ENCODE measurements around the gene GOLGA8R. TPM values are rescaled to one million over a fixed set of nuclear protein-coding genes. Genes with fewer than 3 reads are reported as not detected.
A peak's percentile ranks its signal among the peaks of the same experiment; 100 is the strongest.
"Not testable (repeated sequence)": the region's sequence is repeated elsewhere in the genome, so short reads cannot be mapped to it uniquely, and the experiment has no call there.

The GOLGA8R gene
- total and polyA plus RNA-seq, 7 donors, result 0.30 to 1.8 (median 0.88) TPM

- ATAC-seq; H3K27ac ChIP-seq; H3K36me3 ChIP-seq (ENCODE audit: insufficient read depth in 1 of 2, low read depth in 1 of 2); H3K9me3 ChIP-seq; H3K4me3 ChIP-seq; H3K27me3 ChIP-seq (ENCODE audit: insufficient read depth in 3 of 3, low read length in 2 of 3); H3K4me1 ChIP-seq; intact Hi-C loops (cut with DNase I): not testable (repeated sequence)
- peak; percentile 22 to 66 for DNase-seq
- peak; percentile 17 for TF ChIP-seq CTCF (IDR thresholded peaks at IDR 0.05)
- WGBS, 3 donors, result 0% methylated on average over 1 to 2 of the region's 6 CpGs
Measured at GRCh38 chr15:30398988-30399387, 15.1 kb downstream of the GOLGA8R start.

- intact Hi-C loops (cut with DNase I); H3K36me3 ChIP-seq (ENCODE audit: insufficient read depth in 1 of 2, low read depth in 1 of 2); H3K4me3 ChIP-seq; H3K4me1 ChIP-seq; H3K9me3 ChIP-seq; H3K27me3 ChIP-seq (ENCODE audit: insufficient read depth in 3 of 3, low read length in 2 of 3); H3K27ac ChIP-seq; DNase-seq: not testable (repeated sequence)
- peak in 1 of 4 donors; percentile 11 for ATAC-seq
- 9 to 18% methylated on average over 5 of the region's 23 CpGs; no CpG with 5 or more reads in 1 of the 3 donors for WGBS, 3 donors
Measured at GRCh38 chr15:30393664-30393991, 20.4 kb downstream of the GOLGA8R start.

GRCh38 chr15:30392766-30393663 lies 21.0 kb downstream of the GOLGA8R start, which contains the start of gene CHRFAM7A:
Gene CHRFAM7A (minus strand): TSS chr15:30393540. CDS start chr15:30383351, 10,189 bp downstream.
- H3K4me1 ChIP-seq; intact Hi-C loops (cut with DNase I); H3K36me3 ChIP-seq (ENCODE audit: insufficient read depth in 1 of 2, low read depth in 1 of 2); DNase-seq; H3K27me3 ChIP-seq (ENCODE audit: insufficient read depth in 3 of 3, low read length in 2 of 3); H3K9me3 ChIP-seq; H3K27ac ChIP-seq: not testable (repeated sequence)
- peak in 2 of 4 donors; percentile 19 to 42 for ATAC-seq
- 1% methylated on average over 10 of the region's 74 CpGs; no CpG with 5 or more reads in 2 of the 3 donors for WGBS, 3 donors
- peak within 1 kb of the TSS; percentile 48 for H3K4me3 ChIP-seq

- H3K27ac ChIP-seq; DNase-seq; H3K27me3 ChIP-seq (ENCODE audit: insufficient read depth in 3 of 3, low read length in 2 of 3); H3K4me1 ChIP-seq; H3K36me3 ChIP-seq (ENCODE audit: insufficient read depth in 1 of 2, low read depth in 1 of 2); ATAC-seq; intact Hi-C loops (cut with DNase I); H3K9me3 ChIP-seq; H3K4me3 ChIP-seq: not testable (repeated sequence)
- no CpG with 5 or more reads among the region's 6 CpGs for WGBS, 3 donors
Measured at GRCh38 chr15:30386318-30386887, 27.7 kb downstream of the GOLGA8R start.

- DNase-seq; H3K4me3 ChIP-seq; intact Hi-C loops (cut with DNase I); H3K27me3 ChIP-seq (ENCODE audit: insufficient read depth in 3 of 3, low read length in 2 of 3); H3K36me3 ChIP-seq (ENCODE audit: insufficient read depth in 1 of 2, low read depth in 1 of 2); H3K9me3 ChIP-seq; H3K27ac ChIP-seq; ATAC-seq; H3K4me1 ChIP-seq: not testable (repeated sequence)
- no CpG with 5 or more reads among the region's 5 CpGs for WGBS, 3 donors
Measured at GRCh38 chr15:30377082-30377413, 37.0 kb downstream of the GOLGA8R start.

- H3K4me3 ChIP-seq; H3K27me3 ChIP-seq (ENCODE audit: insufficient read depth in 3 of 3, low read length in 2 of 3); ATAC-seq; H3K4me1 ChIP-seq; DNase-seq; H3K27ac ChIP-seq; H3K9me3 ChIP-seq; H3K36me3 ChIP-seq (ENCODE audit: insufficient read depth in 1 of 2, low read depth in 1 of 2); intact Hi-C loops (cut with DNase I): not testable (repeated sequence)
- WGBS, 3 donors, result no CpG with 5 or more reads among the region's 17 CpGs
Measured at GRCh38 chr15:30376375-30377081, 37.5 kb downstream of the GOLGA8R start.

GRCh38 chr15:30375872-30376271 lies 38.2 kb downstream of the GOLGA8R start:
- H3K27ac ChIP-seq; H3K27me3 ChIP-seq (ENCODE audit: insufficient read depth in 3 of 3, low read length in 2 of 3); ATAC-seq; H3K4me1 ChIP-seq; H3K4me3 ChIP-seq; H3K36me3 ChIP-seq (ENCODE audit: insufficient read depth in 1 of 2, low read depth in 1 of 2); intact Hi-C loops (cut with DNase I); H3K9me3 ChIP-seq: not testable (repeated sequence)
- peak in 1 of 2 donors; percentile 14 for DNase-seq
- 17 to 62% (median 52%) methylated on average over 2 to 4 of the region's 4 CpGs for WGBS, 3 donors

- 43 to 80% methylated on average over 1 to 3 of the region's 10 CpGs; no CpG with 5 or more reads in 1 of the 3 donors for WGBS, 3 donors
- H3K9me3 ChIP-seq; DNase-seq; H3K36me3 ChIP-seq (ENCODE audit: insufficient read depth in 1 of 2, low read depth in 1 of 2); H3K27ac ChIP-seq; ATAC-seq; H3K4me1 ChIP-seq; intact Hi-C loops (cut with DNase I); H3K27me3 ChIP-seq (ENCODE audit: insufficient read depth in 3 of 3, low read length in 2 of 3); H3K4me3 ChIP-seq: not testable (repeated sequence)
Measured at GRCh38 chr15:30374862-30375261, 39.2 kb downstream of the GOLGA8R start.

GRCh38 chr15:30368271-30368670 lies 45.8 kb downstream of the GOLGA8R start:
- WGBS, 3 donors, result no CpG with 5 or more reads among the region's 3 CpGs
- H3K4me1 ChIP-seq; H3K9me3 ChIP-seq; H3K27ac ChIP-seq; intact Hi-C loops (cut with DNase I); H3K4me3 ChIP-seq; H3K27me3 ChIP-seq (ENCODE audit: insufficient read depth in 3 of 3, low read length in 2 of 3); H3K36me3 ChIP-seq (ENCODE audit: insufficient read depth in 1 of 2, low read depth in 1 of 2); DNase-seq; ATAC-seq: not testable (repeated sequence)

GRCh38 chr15:30367246-30367645 lies 46.8 kb downstream of the GOLGA8R start:
- not testable (repeated sequence) for ATAC-seq
- 93 to 97% (median 95%) methylated on average over 12 to 14 of the region's 17 CpGs for WGBS, 3 donors
- peak in 1 of 2 donors; percentile 41 for DNase-seq

More at GRCh38 chr15:30367246-30367645, 46.8 kb downstream of the GOLGA8R start:
- H3K36me3 ChIP-seq (ENCODE audit: insufficient read depth in 1 of 2, low read depth in 1 of 2); H3K9me3 ChIP-seq; H3K27me3 ChIP-seq (ENCODE audit: insufficient read depth in 3 of 3, low read length in 2 of 3); intact Hi-C loops (cut with DNase I); H3K27ac ChIP-seq; H3K4me3 ChIP-seq; H3K4me1 ChIP-seq: not testable (repeated sequence)
